SK-N-SH (cell line): ENCODE data around the gene CNTNAP2. TPM values are rescaled to one million over a fixed set of nuclear protein-coding genes. Genes with fewer than 3 reads are reported as not detected.
A peak's percentile ranks its signal among the peaks of the same experiment; 100 is the strongest.

Experiments
- CTCF ChIA-PET: fragments of 300-600, 350-600 bp; formaldehyde crosslinking; extraction: SDS; loops from one replicate; lab custom pipeline; 2021; lab: Yijun Ruan, JAX
- POLR2A ChIA-PET: fragments of 350-600 bp; sonication (Branson Sonifier 250); formaldehyde crosslinking; extraction: SDS; loops from one replicate; lab custom pipeline; 2020; ENCODE audit warnings: antibody characterized with exemption, inconsistent platforms; lab: Yijun Ruan, JAX
- DNase-seq: peaks from one replicate; pipeline ENCODE4 v3.0.0; 2012
- H2AFZ ChIP-seq: fragments of 200-600 bp; sonication (generic); 2 replicates; pipeline ENCODE4 v1.8.1; 2016; ENCODE audit warnings: antibody characterized with exemption, mild to moderate bottlenecking, low read depth
- H3F3A ChIP-seq: fragments of 200-600 bp; sonication (generic); replicated peaks from 2 replicates; pipeline ENCODE3; 2016; ENCODE audit warnings: antibody characterized with exemption, mild to moderate bottlenecking; ENCODE audit not compliant: insufficient read depth
- H3K27ac ChIP-seq, 2 experiments: fragments of 200-500 bp in 1 of 2; fragments of 200-600 bp in 1 of 2; sonication (Bioruptor generic) in 1 of 2; sonication (generic), shearing (Covaris generic) in 1 of 2; 2 replicates each; pipeline versions ENCODE4 v1.5.1 to v1.6.1; 2014 to 2016; ENCODE audit warnings: low read depth in 2 of 2, inconsistent platforms in 1 of 2, low read length in 1 of 2, mild to moderate bottlenecking in 1 of 2, mixed read lengths in 1 of 2
- H3K27me3 ChIP-seq: fragments of 200-600 bp; sonication (generic), shearing (Covaris generic); 2 replicates; pipeline ENCODE4 v1.6.1; 2016; ENCODE audit warnings: mixed run types; ENCODE audit not compliant: insufficient read depth
- H3K36me3 ChIP-seq, 2 experiments: fragments of 200-500 bp in 1 of 2; fragments of 200-600 bp in 1 of 2; sonication (Bioruptor generic) in 1 of 2; sonication (generic) in 1 of 2; replicated peaks in 1 of 2; 2 replicates each; pipeline versions ENCODE3 to v1.5.1; 2014 to 2016; ENCODE audit warnings: low read length in 1 of 2, mild to moderate bottlenecking in 1 of 2; ENCODE audit not compliant: insufficient read depth in 2 of 2, control insufficient read depth in 1 of 2
- H3K4me1 ChIP-seq, 2 experiments: fragments of 200-500 bp in 1 of 2; fragments of 200-600 bp in 1 of 2; sonication (Bioruptor generic) in 1 of 2; sonication (generic), shearing (Covaris generic) in 1 of 2; 2 replicates each; pipeline versions ENCODE4 v1.5.1 to v1.6.1; 2014 to 2016; ENCODE audit warnings: low read depth in 1 of 2, low read length in 1 of 2, mixed run types in 1 of 2; ENCODE audit not compliant: insufficient read depth in 2 of 2, control insufficient read depth in 1 of 2
- H3K4me2 ChIP-seq: fragments of 200-600 bp; sonication (generic), shearing (Covaris generic); 2 replicates; pipeline ENCODE4 v1.6.1; 2017; ENCODE audit warnings: mixed run types
- H3K4me3 ChIP-seq, 2 experiments: fragments of 200-500 bp in 1 of 2; fragments of 200-600 bp in 1 of 2; sonication (Bioruptor generic) in 1 of 2; sonication (generic), shearing (Covaris generic) in 1 of 2; 2 replicates each; pipeline versions ENCODE4 v1.5.1 to v1.8.1; 2014 to 2016; ENCODE audit warnings: low read depth in 2 of 2, inconsistent platforms in 1 of 2, low read length in 1 of 2, mild to moderate bottlenecking in 1 of 2, mixed read lengths in 1 of 2, moderate library complexity in 1 of 2
- H3K79me2 ChIP-seq: fragments of 200-600 bp; sonication (generic); 2 replicates; pipeline ENCODE4 v1.8.1; 2017; ENCODE audit warnings: mild to moderate bottlenecking; ENCODE audit not compliant: insufficient read depth
- H3K9ac ChIP-seq: fragments of 200-600 bp; sonication (generic); 2 replicates; pipeline ENCODE4 v1.6.1; 2017; ENCODE audit warnings: mixed run types
- H3K9me2 ChIP-seq: fragments of 200-600 bp; sonication (generic); 2 replicates; pipeline ENCODE4 v1.6.1; 2017; ENCODE audit warnings: mixed run types
- H3K9me3 ChIP-seq: fragments of 200-600 bp; sonication (generic); 2 replicates; pipeline ENCODE4 v1.6.1; 2017; ENCODE audit warnings: mixed run types, mild to moderate bottlenecking, moderate library complexity
- H4K20me1 ChIP-seq: fragments of 200-600 bp; sonication (generic); 2 replicates; pipeline ENCODE4 v1.6.1; 2017; ENCODE audit warnings: mild to moderate bottlenecking, mixed run types; ENCODE audit not compliant: insufficient read depth
- CTCF ChIP-seq: fragments of 200-600 bp; sonication (generic); IDR thresholded peaks from 2 replicates; pipeline ENCODE4 v1.6.1; 2017; ENCODE audit warnings: antibody characterized with exemption, mild to moderate bottlenecking, moderate library complexity
- EP300 ChIP-seq, 2 experiments: IDR thresholded peaks; 2 replicates each; pipeline versions ENCODE4 v1.4.0 to v1.6.1; 2012; ENCODE audit warnings: borderline replicate concordance in 1 of 2, low read depth in 1 of 2, low read length in 1 of 2
- FOSL2 ChIP-seq: IDR thresholded peaks from 2 replicates; pipeline ENCODE4 v1.4.0; 2012; ENCODE audit warnings: low read depth, mild to moderate bottlenecking, moderate library complexity, borderline replicate concordance
- FOXJ3 ChIP-seq: sonication (generic); formaldehyde crosslinking; IDR thresholded peaks from 2 replicates; pipeline ENCODE4 v1.5.1; 2020; ENCODE audit warnings: mild to moderate bottlenecking, missing genetic modification reagents
- FOXM1 ChIP-seq: IDR thresholded peaks from 2 replicates; pipeline ENCODE4 v1.4.0; 2012; ENCODE audit warnings: low read depth, mild to moderate bottlenecking
- NFIC ChIP-seq: IDR thresholded peaks from 2 replicates; pipeline ENCODE4 v1.4.0; 2012; ENCODE audit warnings: borderline replicate concordance
- POLR2AphosphoS5 ChIP-seq: IDR thresholded peaks from 2 replicates; pipeline ENCODE4 v1.6.1; 2012; ENCODE audit warnings: low read depth, low read length
- REST ChIP-seq: IDR thresholded peaks from 2 replicates; pipeline ENCODE4 v1.6.1; 2012; ENCODE audit warnings: mild to moderate bottlenecking, low read depth, low read length, moderate library complexity
- RFX5 ChIP-seq: IDR thresholded peaks from 2 replicates; pipeline ENCODE4 v1.6.1; 2012; ENCODE audit warnings: mild to moderate bottlenecking, improper control_type of control experiment, low read length
- SIN3A ChIP-seq: IDR thresholded peaks from 2 replicates; pipeline ENCODE4 v1.6.1; 2012; ENCODE audit warnings: low read depth, mild to moderate bottlenecking, low read length, moderate library complexity, borderline replicate concordance
- TAF1 ChIP-seq: IDR thresholded peaks from 2 replicates; pipeline ENCODE4 v1.6.1; 2012; ENCODE audit warnings: low read depth, mild to moderate bottlenecking, low read length, moderate library complexity, borderline replicate concordance
- WGBS: methylation state at CpG from one replicate; pipeline ENCODE4 v1.1.6; 2017; ENCODE audit warnings: low lambda C conversion rate; 5-methylcytosine and 5-hydroxymethylcytosine counted together
- polyA plus RNA-seq, 3 experiments: library from polyadenylated mRNA; depleted of rRNA; stranded (reverse); fragments of >200 nt; gene quantifications; 2 replicates each; pipeline ENCODE4 v1.2.3, GENCODE V29; 2012
- TF ChIP-seq, protein P1 (sequence below): IDR thresholded peaks from 2 replicates; pipeline ENCODE4; 2012

Gene CNTNAP2
- polyA plus RNA-seq, 1 of the 3 experiments (the other 2 are of a cell fraction), result 3.4 TPM

- CTCF ChIA-PET, result interaction anchor here (1.1 kb wide), 1 partner anchor 15 kb away, joined by 6 read pairs; no protein-coding TSS in a partner anchor
- Histone ChIP-seq H3K9ac (no peak overlapping the region), H3K4me2 (no peak overlapping the region), H3F3A (peaks cover 14% of the 10 kb centered on the region), H3K4me1 (peaks cover 0 to 13% of the 10 kb centered on the region in 2 experiments; a peak in 1 of 4 replicates), H3K79me2 (no peaks in the 10 kb centered on the region), H3K27me3 (no peaks in the 10 kb centered on the region), H3K9me2 (no peaks in the 10 kb centered on the region), H3K4me3 (no peak overlapping the region), H4K20me1 (no peaks in the 10 kb centered on the region), H3K27ac (no peak overlapping the region), H2AFZ (no peak overlapping the region), H3K36me3 (peaks cover 0 to 16% of the 10 kb centered on the region in 2 experiments), H3K9me3 (peaks cover 8% of the 10 kb centered on the region; the same call in 1 of the 2 replicates)
- TF ChIP-seq, protein P1, sequence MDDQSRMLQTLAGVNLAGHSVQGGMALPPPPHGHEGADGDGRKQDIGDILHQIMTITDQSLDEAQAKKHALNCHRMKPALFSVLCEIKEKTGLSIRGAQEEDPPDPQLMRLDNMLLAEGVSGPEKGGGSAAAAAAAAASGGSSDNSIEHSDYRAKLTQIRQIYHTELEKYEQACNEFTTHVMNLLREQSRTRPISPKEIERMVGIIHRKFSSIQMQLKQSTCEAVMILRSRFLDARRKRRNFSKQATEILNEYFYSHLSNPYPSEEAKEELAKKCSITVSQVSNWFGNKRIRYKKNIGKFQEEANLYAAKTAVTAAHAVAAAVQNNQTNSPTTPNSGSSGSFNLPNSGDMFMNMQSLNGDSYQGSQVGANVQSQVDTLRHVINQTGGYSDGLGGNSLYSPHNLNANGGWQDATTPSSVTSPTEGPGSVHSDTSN, result no peak
- no peak for DNase-seq
- 86% methylated on average over 1 of the region's 1 CpG for WGBS
- POLR2A ChIA-PET, result no interaction called here
Observed at GRCh38 chr7:147497246-147497645, 1380.6 kb downstream of the CNTNAP2 start.

DNA sequence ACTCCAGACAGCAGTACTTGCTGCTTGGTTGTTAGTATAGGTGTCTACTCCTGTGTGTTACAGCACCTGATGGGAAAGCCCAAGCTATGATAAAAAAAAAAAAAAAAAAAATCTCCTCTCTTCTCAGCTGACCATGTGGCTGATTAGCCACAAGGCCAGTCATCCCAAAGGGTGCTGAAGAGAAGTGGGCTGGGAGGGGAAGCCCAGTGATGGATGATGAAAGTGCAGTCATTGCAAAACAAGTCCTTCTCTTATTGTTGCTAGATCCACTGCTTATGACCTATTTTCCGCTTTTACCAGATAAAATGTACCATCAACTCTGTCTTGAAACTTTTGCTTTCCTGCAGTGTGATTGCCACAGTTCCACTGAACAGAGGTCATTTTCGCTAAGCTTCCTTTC lies 1381.5 kb downstream of the CNTNAP2 start:
- Histone ChIP-seq H3F3A (peaks cover 5% of the 10 kb centered on the region), H3K4me1 (peaks cover 0 to 7% of the 10 kb centered on the region in 2 experiments; a peak in 1 of 4 replicates), H3K9me3 (peaks cover 8% of the 10 kb centered on the region; the same call in 1 of the 2 replicates), H2AFZ (no peak overlapping the region), H3K9ac (no peak overlapping the region), H3K36me3 (peaks cover 0 to 16% of the 10 kb centered on the region in 2 experiments), H3K27ac (no peak overlapping the region), H3K4me2 (no peak overlapping the region), H3K27me3 (no peaks in the 10 kb centered on the region), H3K79me2 (no peaks in the 10 kb centered on the region), H3K9me2 (no peaks in the 10 kb centered on the region), H3K4me3 (no peak overlapping the region), H4K20me1 (no peaks in the 10 kb centered on the region)
- TF ChIP-seq FOXJ3 (CRISPR knock-in tag), result no peak
- TF ChIP-seq NFIC, result no peak
- no peak for TF ChIP-seq RFX5
- TF ChIP-seq POLR2AphosphoS5, result no peak
- TF ChIP-seq TAF1, result no peak
- no peak for TF ChIP-seq SIN3A
- ChIA-PET POLR2A (no interaction called here), CTCF (interaction anchor here (1.1 kb wide), 1 partner anchor 14 kb away, joined by 6 read pairs; no protein-coding TSS in a partner anchor)
- DNase-seq, result no peak
- WGBS, result 93% methylated on average over 2 of the region's 2 CpGs

DNA sequence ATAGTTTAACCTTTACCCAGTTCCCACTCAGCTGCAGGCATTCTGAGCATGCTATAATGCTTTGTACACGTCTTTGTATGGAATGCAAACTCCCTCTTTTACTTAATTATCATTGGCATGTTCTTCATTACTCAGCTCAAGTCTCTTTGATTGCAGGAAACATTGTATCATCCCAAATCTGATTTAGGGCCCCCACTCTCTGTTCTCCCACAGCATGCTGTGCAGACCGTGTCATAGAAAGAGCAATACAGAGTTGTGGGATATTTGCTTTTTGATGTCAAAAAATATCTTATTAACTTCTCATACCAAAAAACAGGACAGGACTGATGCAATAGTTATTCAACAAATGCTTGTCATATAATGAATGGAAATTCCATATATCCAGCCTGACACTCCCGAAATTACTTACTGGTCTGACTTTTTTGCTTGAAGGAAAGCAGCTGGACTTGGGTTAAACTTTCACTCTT lies 1392.5 kb downstream of the CNTNAP2 start:
- ChIA-PET CTCF (interaction anchor here (0.8 kb wide), 1 partner anchor 28 kb away, joined by 3 read pairs; no protein-coding TSS in a partner anchor), POLR2A (no interaction called here)
- H3K9ac ChIP-seq, result peak overlapping the region; percentile 94
- WGBS, result 11% methylated on average over 3 of the region's 3 CpGs
- no peaks in the 10 kb centered on the region for H3K9me3 ChIP-seq
- no peaks in the 10 kb centered on the region for H3K9me2 ChIP-seq
- no peak overlapping the region for H2AFZ ChIP-seq
- peaks cover 0 to 4% of the 10 kb centered on the region in 2 experiments for H3K36me3 ChIP-seq
- no peaks in the 10 kb centered on the region for H4K20me1 ChIP-seq
- peaks cover 8 to 27% of the 10 kb centered on the region in 2 experiments for H3K4me1 ChIP-seq
- peak overlapping the region; percentile 71 for H3K4me2 ChIP-seq
- H3K79me2 ChIP-seq, result no peaks in the 10 kb centered on the region
- H3K27ac ChIP-seq, result peak overlapping the region; percentile 84 to 100; a peak in 3 of 4 replicates
- DNase-seq, result no peak
- H3K27me3 ChIP-seq, result no peaks in the 10 kb centered on the region
- peaks cover 41% of the 10 kb centered on the region for H3F3A ChIP-seq
- peak overlapping the region in 1 of 2 experiments; percentile 24; a peak in 2 of 4 replicates for H3K4me3 ChIP-seq
- peak; percentile 86 to 100 for TF ChIP-seq EP300 (IDR thresholded peaks at IDR 0.05; ENCODE audit: borderline replicate concordance in 1 of 2, low read depth in 1 of 2, low read length in 1 of 2)
- peak; percentile 98 for TF ChIP-seq FOXM1
- TF ChIP-seq, protein P1, result peak; percentile 99
- no peak for TF ChIP-seq CTCF
- TF ChIP-seq FOSL2, result peak; percentile 81; the same call in 1 of the 2 replicates
- TF ChIP-seq REST, result peak; percentile 50; the same call in 1 of the 2 replicates
